HS-27A (cell line): ENCODE results near the gene SEMA6A.

Experiments
- DNase-seq: peaks from one replicate; pipeline ENCODE4 v3.0.0-alpha.2; 2012; ENCODE audit warnings: low read depth, missing footprints

Gene SEMA6A

DNA sequence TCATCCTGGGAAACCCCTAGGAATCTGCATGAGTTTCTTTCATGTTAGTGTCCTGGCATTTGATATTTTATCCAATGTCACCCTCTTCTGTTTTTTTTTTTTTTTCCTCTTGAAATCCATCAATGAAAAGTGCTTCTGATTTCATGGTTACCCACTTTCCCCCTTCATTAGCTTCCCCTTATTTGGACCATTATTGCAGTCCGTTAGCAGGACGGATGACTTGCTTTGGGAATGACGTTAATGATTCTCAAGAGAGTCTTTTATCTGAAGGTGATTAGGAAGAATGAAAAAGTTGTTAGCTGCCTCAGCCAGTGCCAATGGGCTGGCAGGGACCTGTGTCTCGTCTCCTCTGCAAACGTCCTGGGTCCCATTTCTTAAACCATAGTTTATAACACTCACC is 134.7 kb downstream of the SEMA6A start:
- no peak for DNase-seq

DNA sequence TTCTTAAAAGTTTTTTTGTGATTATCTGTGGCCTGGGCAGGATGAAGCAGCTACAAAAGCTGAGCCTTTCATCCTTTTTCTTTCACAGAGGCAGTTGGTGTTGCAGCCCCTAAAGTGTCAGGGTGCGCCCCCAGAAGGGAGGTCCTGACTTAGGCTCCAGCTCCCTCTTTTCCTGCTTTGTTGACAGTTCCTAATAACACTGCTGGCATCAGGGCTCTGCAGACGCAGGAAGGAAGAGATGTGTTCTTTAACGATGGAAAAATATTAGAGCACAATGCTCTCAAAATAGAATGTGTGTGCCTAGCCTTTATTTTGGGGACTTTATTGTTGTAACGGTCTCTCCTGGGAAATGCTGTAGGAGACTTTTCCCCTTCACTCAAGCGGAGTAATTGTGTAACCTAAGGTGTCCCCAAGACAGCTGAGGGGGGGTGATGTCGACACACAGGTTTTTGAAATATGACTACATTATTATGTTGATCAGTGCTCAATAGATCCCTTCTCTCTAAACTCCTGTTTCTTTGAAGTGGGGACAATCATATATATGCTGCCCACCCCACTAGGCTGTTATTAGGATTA is 135.6 kb downstream of the SEMA6A start:
- no peak for DNase-seq

DNA sequence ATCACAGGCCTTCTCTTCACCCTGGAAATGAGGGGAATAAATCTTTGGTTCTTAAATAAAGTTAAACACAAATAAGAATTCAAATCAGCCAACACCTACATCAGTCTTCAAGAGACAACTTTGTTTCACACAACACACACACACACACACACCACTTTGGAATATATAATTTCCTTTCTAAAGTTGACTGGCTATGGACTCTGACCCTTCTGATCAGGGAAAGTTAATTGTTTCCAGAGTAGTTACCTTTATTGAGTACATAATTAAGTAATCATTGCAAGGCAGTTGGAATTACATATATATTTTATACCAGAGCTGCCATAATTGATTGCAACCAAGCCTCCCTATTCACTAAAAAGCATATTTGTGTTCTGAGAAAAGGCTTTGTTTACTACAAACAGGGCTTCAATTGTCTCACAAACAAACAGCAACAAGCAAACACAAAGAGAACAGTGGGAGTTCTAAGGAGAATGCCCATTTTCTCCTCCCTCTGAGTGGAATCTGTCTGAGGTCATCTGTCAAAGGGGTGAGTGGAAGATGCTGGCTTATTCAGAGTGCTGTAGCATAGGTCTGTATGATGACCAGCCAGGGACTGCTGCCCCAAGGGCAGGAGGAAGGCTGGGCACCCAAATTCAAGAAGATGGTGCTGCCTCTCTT is 136.6 kb downstream of the SEMA6A start:
- DNase-seq = no peak

DNA sequence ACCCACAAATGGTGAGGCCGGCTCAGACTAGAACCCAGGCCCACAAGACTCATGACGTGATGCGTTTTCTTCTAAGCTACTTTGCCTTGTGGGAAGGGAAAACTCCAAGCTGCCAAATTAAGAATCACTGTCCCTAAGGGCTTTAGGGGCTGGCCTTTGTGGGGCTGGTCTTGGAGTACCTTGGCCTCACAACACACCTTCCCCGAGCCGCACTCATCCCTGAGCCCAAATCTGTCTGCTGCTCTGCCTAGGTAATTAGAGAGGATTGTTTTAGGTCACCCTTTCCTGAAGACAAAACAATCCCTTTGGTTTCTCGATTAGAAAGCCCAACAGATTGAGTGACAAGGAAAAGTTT is 137.3 kb downstream of the SEMA6A start:
- no peak for DNase-seq

- no peak for DNase-seq
Measured at GRCh38 chr5:116436674-116437350, 137.8 kb downstream of the SEMA6A start.

DNA sequence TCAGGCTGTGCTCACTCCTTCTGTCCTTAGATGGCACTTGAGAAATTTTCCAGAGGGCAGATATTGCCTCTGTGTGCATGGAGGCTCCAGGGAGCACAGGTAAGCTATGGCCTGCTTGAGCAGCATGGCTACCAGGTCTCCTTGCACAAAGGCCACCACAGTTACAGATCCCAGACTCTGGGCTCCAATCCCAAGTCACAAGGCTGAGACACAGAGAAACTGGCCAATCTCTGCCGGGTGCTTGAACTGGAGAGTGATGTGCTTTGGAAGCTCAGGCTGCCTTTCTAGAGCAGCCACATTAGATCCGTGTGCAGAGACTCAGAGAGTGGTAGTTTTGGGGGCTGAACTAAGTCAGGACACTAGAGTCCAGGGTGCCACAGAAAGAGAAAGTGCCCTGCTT is 145.7 kb downstream of the SEMA6A start:
- no peak for DNase-seq

- DNase-seq = no peak
Measured at GRCh38 chr5:116428413-116428812, 146.2 kb downstream of the SEMA6A start.

DNA sequence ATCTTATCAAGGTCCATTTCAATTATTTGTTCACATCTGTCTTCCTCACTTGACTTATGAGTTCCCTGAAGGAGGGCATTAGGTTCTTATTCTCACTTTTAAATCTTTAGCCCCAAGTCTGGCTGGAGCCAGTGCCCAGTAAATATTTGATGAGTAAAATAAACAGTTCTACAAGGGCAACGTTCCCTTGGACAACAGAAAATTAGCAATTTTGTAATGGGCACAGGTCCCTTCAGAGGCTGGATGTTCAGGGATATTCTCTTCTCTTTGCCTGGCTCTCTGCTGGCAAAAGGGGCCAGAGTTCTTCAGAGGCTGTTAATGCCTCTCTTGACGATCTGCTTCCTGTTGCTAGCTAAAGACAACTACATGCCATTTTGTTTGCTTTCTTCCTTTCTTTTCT is 149.7 kb downstream of the SEMA6A start:
- DNase-seq = no peak

DNA sequence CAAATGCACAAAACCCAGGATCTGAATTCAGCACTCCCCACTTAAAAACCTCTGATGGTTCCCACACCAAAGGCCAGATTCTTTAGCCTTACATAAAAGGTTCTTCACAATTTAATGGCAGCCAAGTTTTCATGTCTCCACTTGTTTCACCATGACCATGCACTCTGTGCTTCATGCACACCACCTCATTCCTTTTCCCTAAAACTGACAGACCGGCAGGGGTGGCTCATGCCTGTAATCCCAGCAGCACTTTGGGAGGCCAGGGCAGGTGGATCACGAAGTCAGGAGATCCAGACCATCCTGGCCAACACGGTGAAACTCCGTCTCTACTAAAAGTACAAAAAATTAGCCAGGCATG is 150.4 kb downstream of the SEMA6A start:
- DNase-seq = no peak

DNA sequence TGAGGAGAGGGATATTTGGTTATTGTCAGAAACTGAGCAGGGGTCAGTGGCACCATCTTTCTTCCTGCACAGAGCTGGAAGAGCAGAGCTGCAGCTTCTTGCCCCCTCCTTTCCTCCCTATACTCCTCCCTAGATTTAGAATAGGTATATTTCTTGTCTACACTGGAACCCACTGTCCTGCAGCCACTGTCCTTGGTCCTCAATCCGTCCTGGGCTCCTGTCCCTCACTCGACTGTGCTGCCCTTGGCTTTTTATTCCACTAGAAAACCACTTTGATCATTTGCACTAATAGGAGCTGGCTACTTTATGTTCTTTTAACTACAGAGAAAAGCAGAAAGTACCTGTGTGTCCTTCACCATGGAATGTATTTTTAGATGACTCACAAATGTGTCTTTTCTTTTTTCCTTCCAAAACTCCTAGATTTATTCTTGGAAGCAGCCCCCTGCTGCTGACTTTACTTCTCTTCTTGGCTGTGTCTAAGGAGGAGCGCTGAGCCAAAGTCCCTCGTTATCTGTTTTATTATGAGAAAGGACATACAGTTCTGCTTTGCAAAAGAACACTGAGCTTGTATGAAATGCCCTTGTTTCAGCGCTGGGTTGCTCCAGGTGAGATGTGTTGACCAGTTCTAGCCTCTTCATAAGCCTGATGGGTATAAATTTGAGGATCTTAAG is 150.9 kb downstream of the SEMA6A start:
- DNase-seq = no peak

DNA sequence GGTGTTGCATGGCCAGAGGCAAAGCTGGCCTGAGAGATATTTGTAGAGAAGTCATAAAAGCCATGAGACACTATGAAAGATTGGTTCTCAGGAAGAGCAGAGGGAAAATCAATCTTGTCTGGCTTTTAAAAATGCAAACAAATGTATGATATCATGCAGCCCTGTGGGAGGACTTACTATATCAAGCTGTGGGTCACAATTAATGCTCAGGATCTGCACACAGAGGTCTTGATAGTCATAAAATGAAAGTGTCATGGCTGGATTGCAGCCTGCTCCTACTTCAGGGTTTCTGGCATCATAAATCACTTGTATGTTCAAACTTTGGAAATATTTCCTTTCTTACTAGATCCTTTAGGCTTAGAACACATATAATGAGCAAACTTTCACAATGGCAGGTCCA is 151.5 kb downstream of the SEMA6A start:
- no peak for DNase-seq

- no peak for DNase-seq
Measured at GRCh38 chr5:116421080-116421629, 153.5 kb downstream of the SEMA6A start.

DNA sequence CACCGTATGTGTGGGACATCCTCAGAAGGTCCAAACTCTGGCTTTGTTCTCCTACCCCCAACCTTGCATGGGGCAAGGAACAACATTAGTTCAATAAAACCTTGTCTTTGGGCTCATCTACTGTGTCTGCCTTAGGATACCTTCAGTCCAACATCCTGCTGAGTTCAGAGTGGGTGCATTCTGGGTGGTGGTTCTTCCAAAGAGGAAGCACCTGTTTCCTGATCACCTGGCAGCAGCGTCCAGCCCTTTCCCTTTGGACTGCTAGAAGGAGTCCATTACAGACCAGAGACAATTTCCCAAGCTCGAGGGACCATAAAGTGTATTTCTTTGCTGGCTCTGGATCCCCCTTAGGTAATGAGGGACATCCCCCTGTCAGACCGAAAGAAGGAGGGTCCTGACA is 154.1 kb downstream of the SEMA6A start:
- no peak for DNase-seq

DNA sequence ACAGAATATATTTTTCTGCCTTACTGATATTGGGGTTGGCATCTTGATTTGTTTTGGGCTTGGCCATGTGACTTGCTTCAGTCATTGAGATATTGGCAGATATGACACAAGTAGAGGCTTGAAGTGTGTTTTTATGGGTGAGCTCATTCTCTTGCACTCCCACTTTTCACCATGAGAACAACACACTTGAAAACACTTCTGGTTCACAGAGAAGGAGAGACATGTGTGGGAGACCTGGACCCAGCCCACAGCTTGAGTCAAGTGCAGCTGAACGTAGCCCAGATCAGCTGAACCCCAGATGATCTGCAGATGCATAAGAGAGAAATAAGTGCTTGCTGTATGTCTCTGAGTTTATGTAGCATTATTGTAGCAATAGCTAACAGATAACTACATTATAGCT is 155.4 kb downstream of the SEMA6A start:
- no peak for DNase-seq

- no peak for DNase-seq
Measured at GRCh38 chr5:116418774-116419173, 155.8 kb downstream of the SEMA6A start.

DNA sequence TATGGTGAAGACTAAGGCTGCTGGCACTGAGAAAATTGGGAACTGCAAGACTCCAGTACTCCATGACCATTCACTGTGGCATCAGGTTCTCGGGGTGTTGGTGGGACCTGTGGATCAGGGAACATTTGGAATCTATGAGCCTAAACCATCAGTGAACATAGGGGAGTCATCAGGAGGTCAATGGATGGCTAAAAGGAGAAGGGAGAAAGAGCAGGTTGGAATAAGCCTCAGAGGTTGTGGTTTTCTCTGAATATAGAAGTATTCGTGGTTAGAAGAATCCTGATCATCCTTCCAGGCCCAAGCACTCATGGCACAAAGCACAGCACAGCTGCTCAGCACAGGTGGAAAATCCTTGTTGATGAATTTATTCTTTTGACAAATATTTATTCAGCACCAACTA is 156.6 kb downstream of the SEMA6A start:
- no peak for DNase-seq

- no peak for DNase-seq
Measured at GRCh38 chr5:116415989-116416388, 158.6 kb downstream of the SEMA6A start.

DNA sequence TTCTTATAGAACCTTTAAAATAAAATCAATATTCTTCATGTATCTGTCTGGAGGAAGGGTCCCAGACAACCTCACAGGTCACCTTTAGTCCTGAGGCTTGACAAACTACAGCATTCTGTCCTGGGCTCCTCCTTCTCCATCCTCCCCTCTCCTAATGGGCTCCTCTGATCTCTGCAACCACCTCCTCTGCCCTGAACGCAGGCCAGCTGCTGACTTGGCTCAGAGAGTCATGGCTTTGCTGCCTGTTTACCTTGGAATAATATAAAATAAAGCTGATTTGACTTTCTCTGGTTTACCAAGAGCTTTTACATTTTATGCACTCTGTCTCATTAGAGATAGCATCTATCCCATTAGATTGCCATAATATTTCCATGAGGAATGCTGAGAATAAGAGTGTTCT is 159.4 kb downstream of the SEMA6A start:
- DNase-seq = no peak

DNA sequence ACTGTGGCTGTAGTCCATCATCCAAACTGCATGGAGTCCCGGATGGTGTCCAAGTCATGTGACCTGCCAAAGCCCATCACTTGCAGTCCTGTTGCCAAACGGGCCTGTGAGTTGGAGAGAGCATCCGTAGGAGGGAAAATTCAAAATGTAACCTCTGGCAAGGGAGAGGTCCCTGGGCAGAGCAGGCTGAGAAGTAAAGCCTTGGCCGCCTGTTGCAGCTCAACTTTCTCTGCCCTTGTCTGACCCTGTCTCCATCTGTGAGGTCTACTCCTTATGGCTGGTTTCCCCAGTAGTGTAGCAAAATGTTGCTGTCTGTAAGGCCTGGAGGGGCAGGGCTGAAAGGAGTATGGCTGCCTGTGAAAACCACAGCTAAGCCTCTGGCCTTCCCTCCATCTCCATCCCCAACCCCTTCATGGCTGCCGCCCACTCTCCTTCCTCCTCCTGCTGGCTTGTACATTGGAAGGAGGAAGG is 163.5 kb downstream of the SEMA6A start:
- no peak for DNase-seq

- DNase-seq = no peak
Measured at GRCh38 chr5:116410336-116410890, 164.2 kb downstream of the SEMA6A start.

DNA sequence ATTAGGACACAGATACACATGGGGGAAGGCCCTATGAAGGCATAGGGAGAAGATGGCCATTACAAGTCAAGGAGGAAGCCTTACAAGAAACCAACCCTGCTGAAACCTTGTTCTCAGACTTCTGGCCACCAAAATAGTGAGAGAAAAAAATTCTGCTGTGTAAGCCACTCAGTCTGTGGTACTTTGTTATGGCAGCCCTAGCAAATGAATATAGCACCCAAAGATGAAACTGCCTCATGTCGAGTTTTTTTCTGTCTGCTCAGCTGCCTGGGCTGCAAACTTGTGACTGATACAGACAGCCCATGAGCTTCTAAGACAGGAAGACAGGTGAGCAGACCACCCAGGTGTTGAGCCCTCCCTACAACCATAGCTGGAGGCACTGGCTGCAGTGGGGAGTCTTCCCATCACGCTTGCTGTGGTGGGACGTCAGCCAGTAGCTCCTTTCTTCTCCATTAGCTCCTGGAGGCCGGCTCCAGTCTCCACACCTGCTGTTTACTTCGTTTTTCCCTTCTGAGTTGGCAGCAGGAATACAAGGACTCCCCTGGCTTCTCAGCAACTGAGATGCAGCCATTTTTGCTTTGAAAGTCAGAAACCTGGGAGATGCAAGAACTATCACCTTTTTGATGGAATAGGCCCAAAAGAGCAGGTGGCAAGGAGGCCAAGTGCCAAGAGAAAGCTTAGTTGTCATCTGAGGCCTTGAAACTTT is 164.9 kb downstream of the SEMA6A start:
- no peak for DNase-seq
